GM12878 (cell line): ENCODE measurements around the gene RPS6KA5. TPM values are rescaled to one million over a fixed set of nuclear protein-coding genes. Genes with fewer than 3 reads are reported as not detected.

Source experiments
- CEBPB ChIP-seq, 2 experiments: fragments of 150-350 bp in 1 of 2; IDR thresholded peaks; 2 replicates each; pipeline ENCODE4 v1.6.1; 2012 to 2014; ENCODE audit warnings: low read depth in 2 of 2, low read length in 2 of 2, borderline replicate concordance in 1 of 2, inconsistent platforms in 1 of 2
- CREM ChIP-seq: IDR thresholded peaks from 2 replicates; pipeline ENCODE4 v1.6.1; 2014; ENCODE audit warnings: antibody characterized with exemption, low read depth
- CTCF ChIP-seq, 3 experiments: IDR thresholded peaks in 2 of 3; conservative IDR thresholded peaks in 1 of 3; 2 replicates each; pipeline ENCODE4 v1.5.1; 2011; ENCODE audit warnings: low read depth in 3 of 3, low read length in 3 of 3, mild to moderate bottlenecking in 3 of 3, control low read depth in 2 of 3, moderate library complexity in 2 of 3, inconsistent platforms in 1 of 3, mixed read lengths in 1 of 3; ENCODE audit not compliant: control insufficient read depth in 2 of 3, insufficient read depth in 1 of 3; ENCODE audit errors: extremely low read depth in 1 of 3
- EED ChIP-seq: sonication (generic); IDR thresholded peaks from 2 replicates; pipeline ENCODE4 v1.6.1; 2016; ENCODE audit warnings: antibody characterized with exemption, low read depth
- ELK1 ChIP-seq: IDR thresholded peaks from 2 replicates; pipeline ENCODE4 v1.6.1; 2012; ENCODE audit warnings: low read depth, low read length, improper control_type of control experiment
- EP300 ChIP-seq, 2 experiments: fragments of 150-350 bp in 1 of 2; IDR thresholded peaks; 2 replicates each; pipeline ENCODE4 v1.6.1; 2011 to 2012; ENCODE audit warnings: low read depth in 2 of 2, low read length in 2 of 2, borderline replicate concordance in 1 of 2, improper control_type of control experiment in 1 of 2, inconsistent platforms in 1 of 2; ENCODE audit not compliant: control insufficient read depth in 1 of 2
- HDAC2 ChIP-seq: fragments of 200-600 bp; sonication (generic); IDR thresholded peaks from 2 replicates; pipeline ENCODE4 v1.6.1; 2017
- IKZF2 ChIP-seq, 2 experiments: fragments of 450-650 bp; IDR thresholded peaks; 2 replicates each; pipeline ENCODE4 v1.6.1; 2017; ENCODE audit warnings: mild to moderate bottlenecking in 2 of 2, moderate library complexity in 2 of 2
- JUND ChIP-seq: IDR thresholded peaks from 2 replicates; pipeline ENCODE4 v1.6.1; 2012; ENCODE audit warnings: low read depth, mild to moderate bottlenecking, low read length, improper control_type of control experiment, moderate library complexity
- KAT2A ChIP-seq: conservative IDR thresholded peaks from 2 replicates; pipeline ENCODE4 v1.6.1; 2011; ENCODE audit warnings: low read depth, low read length; ENCODE audit not compliant: control insufficient read depth
- NR2F1 ChIP-seq: fragments of 450-650 bp; conservative IDR thresholded peaks from 2 replicates; pipeline ENCODE4 v1.6.1; 2017; ENCODE audit warnings: mild to moderate bottlenecking
- PAX8 ChIP-seq: fragments of 450-650 bp; IDR thresholded peaks from 2 replicates; pipeline ENCODE4 v1.6.1; 2017; ENCODE audit warnings: mild to moderate bottlenecking, moderate library complexity
- PML ChIP-seq: IDR thresholded peaks from 2 replicates; pipeline ENCODE4 v1.6.1; 2012; ENCODE audit warnings: low read length, inconsistent platforms
- POU2F2 ChIP-seq: IDR thresholded peaks from 3 replicates; pipeline ENCODE4 v1.6.1; 2011; ENCODE audit warnings: low read depth, mild to moderate bottlenecking, low read length, borderline replicate concordance
- STAT1 ChIP-seq: fragments of 450-650 bp; conservative IDR thresholded peaks from 2 replicates; pipeline ENCODE4 v1.6.1; 2014; ENCODE audit warnings: antibody characterized with exemption, mild to moderate bottlenecking
- STAT3 ChIP-seq: IDR thresholded peaks from 2 replicates; pipeline ENCODE4 v1.6.1; 2011; ENCODE audit warnings: low read depth, low read length, improper control_type of control experiment
- TAF1 ChIP-seq: IDR thresholded peaks from 2 replicates; pipeline ENCODE4 v1.6.1; 2011; ENCODE audit warnings: mild to moderate bottlenecking, low read depth, low read length, borderline replicate concordance
- TARDBP ChIP-seq: IDR thresholded peaks from 2 replicates; pipeline ENCODE4 v1.6.1; 2016; ENCODE audit warnings: borderline replicate concordance
- WRNIP1 ChIP-seq: IDR thresholded peaks from 2 replicates; pipeline ENCODE4 v1.6.1; 2011; ENCODE audit warnings: low read depth, low read length, improper control_type of control experiment, borderline replicate concordance
- YY1 ChIP-seq: IDR thresholded peaks from 2 replicates; pipeline ENCODE4 v1.6.1; 2011; ENCODE audit warnings: low read depth, mild to moderate bottlenecking, low read length
- ZBED1 ChIP-seq: IDR thresholded peaks from 2 replicates; pipeline ENCODE4 v1.6.1; 2016; ENCODE audit warnings: borderline replicate concordance
- ZBTB11 ChIP-seq: fragments of 450-650 bp; formaldehyde crosslinking; IDR thresholded peaks from 2 replicates; pipeline ENCODE4 v1.5.0; 2022; ENCODE audit warnings: mild to moderate bottlenecking, missing genetic modification characterization
- ZNF622 ChIP-seq: fragments of 450-650 bp; IDR thresholded peaks from 2 replicates; pipeline ENCODE4 v1.6.1; 2017; ENCODE audit warnings: mild to moderate bottlenecking, inconsistent platforms
- ZSCAN29 ChIP-seq: fragments of 450-650 bp; IDR thresholded peaks from 2 replicates; pipeline ENCODE4 v1.6.1; 2017; ENCODE audit warnings: mild to moderate bottlenecking, moderate library complexity
- polyA plus RNA-seq, 11 experiments: library from polyadenylated mRNA; depleted of rRNA in 4 of 11; unstranded in 6 of 11; stranded (reverse) in 5 of 11; fragments of >200 nt; fragmentation: Nextera tagmentation in 4 of 11; fragmentation: Illumina TruSeq in 1 of 11; extraction: Ambion mirVana in 4 of 11; extraction: Trizol in 1 of 11; gene quantifications; 1 replicate in 1 of 11; 2 replicates in 10 of 11; pipeline versions ENCODE4 v1.2.1 to v1.2.3, GENCODE V29; 2011 to 2016; ENCODE audit warnings: inconsistent platforms in 2 of 11, missing spikeins in 2 of 11, low read depth in 1 of 11
- total RNA-seq, 4 experiments: library from RNA; depleted of rRNA in 3 of 4; stranded (reverse); fragments of >200 nt in 3 of 4; fragmentation: Illumina TruSeq in 1 of 4; extraction: Trizol in 1 of 4; gene quantifications; 2 replicates each; pipeline versions ENCODE4 v1.2.1 to v1.2.3, GENCODE V29; 2013 to 2021

Gene RPS6KA5
- total and polyA plus RNA-seq, 10 of the 15 experiments (the other 5 are each of a cell fraction or from before 2014, with no cell fraction given) = 1.4 to 7.0 (median 3.7) TPM

- TF ChIP-seq EP300 (IDR thresholded peaks at IDR 0.05; ENCODE audit: borderline replicate concordance in 1 of 2, control insufficient read depth in 1 of 2, low read depth in 2 of 2, low read length in 2 of 2) = peak; percentile 72 to 83; a peak in 3 of 4 replicates
- TF ChIP-seq HDAC2 = no peak
- peak; percentile 71; the same call in 1 of the 2 replicates for TF ChIP-seq CREM
- no peak for TF ChIP-seq PAX8
- no peak for TF ChIP-seq KAT2A
- no peak for TF ChIP-seq ZNF622
- TF ChIP-seq IKZF2 (IDR thresholded peaks at IDR 0.05) = peak; percentile 67 to 79; a peak in 3 of 4 replicates
- no peak; the same call in 1 of the 2 replicates for TF ChIP-seq PML
- no peak; the same call in 1 of the 2 replicates for TF ChIP-seq JUND
- TF ChIP-seq ZBED1 = peak; percentile 74; the same call in 1 of the 2 replicates
- peak in 1 of 2 experiments; percentile 89; a peak in 1 of 4 replicates for TF ChIP-seq CEBPB (IDR thresholded peaks at IDR 0.05; ENCODE audit: borderline replicate concordance in 1 of 2, low read depth in 2 of 2, low read length in 2 of 2)
- no peak for TF ChIP-seq ZSCAN29
- TF ChIP-seq YY1 = 0 out of 2 replicates have a peak, but pooled peaks have one; percentile 40
- TF ChIP-seq STAT1 = no peak
- TF ChIP-seq ZBTB11 (CRISPR knock-in tag) = no peak
- TF ChIP-seq EED = no peak; the same call in 1 of the 2 replicates
- TF ChIP-seq TARDBP = no peak
- no peak for TF ChIP-seq POU2F2
- no peak for TF ChIP-seq ELK1
- TF ChIP-seq NR2F1 = peak; percentile 70
- no peak for TF ChIP-seq WRNIP1
- no peak for TF ChIP-seq STAT3
- no peak for TF ChIP-seq CTCF (IDR thresholded peaks at IDR 0.05 in 2 of 3, conservative IDR thresholded peaks at IDR 0.05 in 1 of 3; ENCODE audit: control insufficient read depth in 2 of 3, extremely low read depth in 1 of 3, insufficient read depth in 1 of 3, low read depth in 3 of 3, low read length in 3 of 3)
- no peak for TF ChIP-seq TAF1
These were observed 17.8 kb upstream of the RPS6KA5 start (continued) for GRCh38 chr14:91078095-91078737.
